IMR-90 (cell line): ENCODE results near the gene NELL1. TPM values are rescaled to one million over a fixed set of nuclear protein-coding genes. Genes with fewer than 3 reads are reported as not detected.

Experiments
- ATAC-seq: fragments of 200-7000 bp; cut with Tn5 transposase; 2 replicates; pipeline ENCODE4 v1.9.1; 2020; ENCODE audit warnings: low read depth, mild to moderate bottlenecking, moderate library complexity
- BruUV-seq: library from RNA; stranded (reverse); fragments of 400-500 nt; replicated peaks from 2 replicates; lab custom pipeline; 2021; lab: Mats Ljungman, UMichigan
- CTCF ChIA-PET: fragments of 300-600 bp; formaldehyde crosslinking; extraction: SDS; loops from one replicate; lab custom pipeline; 2021; ENCODE audit warnings: antibody characterized with exemption; lab: Yijun Ruan, JAX
- POLR2A ChIA-PET: fragments of 300-600 bp; sonication (Branson Sonifier 250); formaldehyde crosslinking; loops from one replicate; lab custom pipeline; 2022; ENCODE audit warnings: antibody characterized with exemption; ENCODE audit not compliant: unreplicated experiment; lab: Charles Lee
- DNase-seq: peaks from one replicate; pipeline ENCODE4 v3.0.0; 2013
- H2AFZ ChIP-seq: replicated peaks from 2 replicates; pipeline ENCODE3; 2013; ENCODE audit warnings: low read length, mild to moderate bottlenecking; ENCODE audit not compliant: poor library complexity
- H2AK5ac ChIP-seq: 2 replicates; pipeline ENCODE4 v1.6.1; 2013; ENCODE audit warnings: low read depth, low read length, inconsistent platforms
- H2AK9ac ChIP-seq: replicated peaks from 2 replicates; pipeline ENCODE3; 2013; ENCODE audit warnings: mild to moderate bottlenecking, low read depth, low read length, moderate library complexity; ENCODE audit not compliant: poor library complexity
- H2BK120ac ChIP-seq: 2 replicates; pipeline ENCODE4 v1.6.1; 2013; ENCODE audit warnings: low read depth, low read length, inconsistent platforms
- H2BK15ac ChIP-seq: 3 replicates; pipeline ENCODE4 v1.6.1; 2013; ENCODE audit warnings: low read depth, low read length, inconsistent platforms
- H2BK20ac ChIP-seq: 2 replicates; pipeline ENCODE4 v1.6.1; 2013; ENCODE audit warnings: low read depth, mild to moderate bottlenecking, inconsistent platforms, low read length, moderate library complexity
- H2BK5ac ChIP-seq: 2 replicates; pipeline ENCODE4 v1.6.1; 2013; ENCODE audit warnings: mild to moderate bottlenecking, low read depth, low read length, inconsistent platforms; ENCODE audit not compliant: poor library complexity, severe bottlenecking
- H3K14ac ChIP-seq: replicated peaks from 2 replicates; pipeline ENCODE4 v1.6.1; 2013; ENCODE audit warnings: low read depth, low read length, inconsistent platforms
- H3K18ac ChIP-seq: 2 replicates; pipeline ENCODE4 v1.6.1; 2013; ENCODE audit warnings: low read depth, low read length, control low read depth
- H3K23ac ChIP-seq: 2 replicates; pipeline ENCODE4 v1.6.1; 2013; ENCODE audit warnings: low read depth, low read length, inconsistent platforms
- H3K27ac ChIP-seq: 2 replicates; pipeline ENCODE4 v1.5.1; 2013; ENCODE audit warnings: mild to moderate bottlenecking, control low read depth, low read length; ENCODE audit not compliant: insufficient read depth
- H3K27me3 ChIP-seq: 2 replicates; pipeline ENCODE4 v1.6.1; 2013; ENCODE audit warnings: low read length; ENCODE audit not compliant: control insufficient read depth, insufficient read depth
- H3K36me3 ChIP-seq: 2 replicates; pipeline ENCODE4 v1.6.1; 2013; ENCODE audit warnings: low read length, mixed read lengths; ENCODE audit not compliant: control insufficient read depth, insufficient read depth
- H3K4ac ChIP-seq: 2 replicates; pipeline ENCODE4 v1.6.1; 2013; ENCODE audit warnings: low read depth, low read length, inconsistent platforms
- H3K4me1 ChIP-seq: 2 replicates; pipeline ENCODE4 v1.6.1; 2013; ENCODE audit warnings: low read length, mixed read lengths; ENCODE audit not compliant: control insufficient read depth, insufficient read depth
- H3K4me2 ChIP-seq: 2 replicates; pipeline ENCODE4 v1.6.1; 2013; ENCODE audit warnings: low read depth, mild to moderate bottlenecking, control low read depth, low read length, moderate library complexity
- H3K4me3 ChIP-seq: 2 replicates; pipeline ENCODE4 v1.5.1; 2013; ENCODE audit warnings: low read depth, mild to moderate bottlenecking, control low read depth, low read length, moderate library complexity; ENCODE audit not compliant: insufficient read depth
- H3K56ac ChIP-seq: 2 replicates; pipeline ENCODE4 v1.6.1; 2013; ENCODE audit warnings: low read length, inconsistent platforms; ENCODE audit not compliant: insufficient read depth; ENCODE audit errors: extremely low read depth
- H3K79me1 ChIP-seq, 2 experiments: 2 replicates each; pipeline ENCODE4 v1.6.1; 2013; ENCODE audit warnings: low read length in 2 of 2, inconsistent platforms in 1 of 2, low read depth in 1 of 2
- H3K9ac ChIP-seq: 2 replicates; pipeline ENCODE4 v1.6.1; 2013; ENCODE audit warnings: low read depth, low read length, control low read depth
- H3K9me1 ChIP-seq: 2 replicates; pipeline ENCODE4 v1.6.1; 2013; ENCODE audit warnings: low read length, inconsistent platforms; ENCODE audit not compliant: insufficient read depth
- H3K9me3 ChIP-seq: 2 replicates; pipeline ENCODE4 v1.6.1; 2013; ENCODE audit warnings: low read length; ENCODE audit not compliant: control insufficient read depth, insufficient read depth
- H4K20me1 ChIP-seq: 2 replicates; pipeline ENCODE4 v1.6.1; 2013; ENCODE audit warnings: low read length, inconsistent platforms; ENCODE audit not compliant: insufficient read depth
- H4K5ac ChIP-seq: 2 replicates; pipeline ENCODE4 v1.6.1; 2013; ENCODE audit warnings: mild to moderate bottlenecking, low read depth, low read length, control low read depth
- H4K8ac ChIP-seq, 2 experiments: 2 replicates each; pipeline ENCODE4 v1.6.1; 2013; ENCODE audit warnings: low read depth in 2 of 2, low read length in 2 of 2, control low read depth in 1 of 2, inconsistent platforms in 1 of 2
- H4K91ac ChIP-seq: 2 replicates; pipeline ENCODE4 v1.6.1; 2013; ENCODE audit warnings: low read depth, low read length, inconsistent platforms; ENCODE audit not compliant: insufficient read depth
- BHLHE40 ChIP-seq: fragments of 150-350 bp; IDR thresholded peaks from 2 replicates; pipeline ENCODE4 v1.6.1; 2016; ENCODE audit warnings: mild to moderate bottlenecking, low read depth, low read length
- ELK1 ChIP-seq: fragments of 150-350 bp; IDR thresholded peaks from 2 replicates; pipeline ENCODE4 v1.6.1; 2016; ENCODE audit warnings: low read depth, mild to moderate bottlenecking, low read length, moderate library complexity, borderline replicate concordance
- FOS ChIP-seq: fragments of 150-350 bp; IDR thresholded peaks from 2 replicates; pipeline ENCODE4 v1.6.1; 2016; ENCODE audit warnings: low read depth, low read length
- MXI1 ChIP-seq: IDR thresholded peaks from 2 replicates; pipeline ENCODE4 v1.6.1; 2012; ENCODE audit warnings: low read depth, mild to moderate bottlenecking, low read length, moderate library complexity, borderline replicate concordance
- NFE2L2 ChIP-seq: fragments of 150-350 bp; IDR thresholded peaks from 2 replicates; pipeline ENCODE4 v1.6.1; 2016; ENCODE audit warnings: low read depth, mild to moderate bottlenecking, low read length
- POLR2A ChIP-seq: IDR thresholded peaks from 2 replicates; pipeline ENCODE4 v1.6.1; 2012; ENCODE audit warnings: mild to moderate bottlenecking, low read depth, low read length
- RAD21 ChIP-seq: IDR thresholded peaks from 2 replicates; pipeline ENCODE4 v1.6.1; 2012; ENCODE audit warnings: low read length, improper control_type of control experiment
- RCOR1 ChIP-seq: IDR thresholded peaks from 2 replicates; pipeline ENCODE4 v1.6.1; 2012; ENCODE audit warnings: mild to moderate bottlenecking, low read length, improper control_type of control experiment; ENCODE audit not compliant: insufficient replicate concordance
- RFX5 ChIP-seq: IDR thresholded peaks from 2 replicates; pipeline ENCODE4 v1.8.0; 2012; ENCODE audit warnings: low read depth, mild to moderate bottlenecking, low read length, moderate library complexity
- SMC3 ChIP-seq: fragments of 150-350 bp; IDR thresholded peaks from 2 replicates; pipeline ENCODE4 v1.6.1; 2016; ENCODE audit warnings: low read depth, mild to moderate bottlenecking, antibody characterized with exemption, low read length, moderate library complexity
- WGBS, 2 experiments: methylation state at CpG; one replicate each; pipeline versions ENCODE4 v1.1.5 to v1.1.7; 2013; ENCODE audit warnings: missing lambda C conversion rate in 2 of 2; ENCODE audit not compliant: insufficient read length in 1 of 2; ENCODE audit errors: extremely low coverage in 2 of 2; 5-methylcytosine and 5-hydroxymethylcytosine counted together
- dilution Hi-C: fragments of 300-500 bp; cut with HindIII; formaldehyde crosslinking; loops from one replicate; pipeline ENCODE4 v1.14.3; 2018; ENCODE audit warnings: low sequenced_read_pairs; ENCODE audit not compliant: unreplicated experiment
- in situ Hi-C: fragments of 300-500 bp; cut with MboI; formaldehyde crosslinking; loops from 3 replicates; pipeline ENCODE4 v1.14.3; 2019; ENCODE audit warnings: low sequenced_read_pairs, inconsistent platforms, mixed read lengths
- intact Hi-C: fragments of 100-400 bp; cut with micrococcal nuclease; formaldehyde crosslinking; loops from 2 replicates; pipeline ENCODE4 v1.10.0; 2022
- polyA plus RNA-seq, 3 experiments: library from polyadenylated mRNA; depleted of rRNA; stranded (reverse); fragments of >200 nt; gene quantifications; 2 replicates each; pipeline ENCODE4 v1.2.3, GENCODE V29; 2012; ENCODE audit warnings: low replicate concordance in 1 of 3
- total RNA-seq: library from RNA; depleted of rRNA; stranded (reverse); fragments of >200 nt; gene quantifications from 2 replicates; pipeline ENCODE4 v1.2.3, GENCODE V29; 2012
- TF ChIP-seq, protein P1 (sequence below): conservative IDR thresholded peaks from 2 replicates; pipeline ENCODE4 v1.5.1; 2012; ENCODE audit warnings: mild to moderate bottlenecking, low read depth, low read length, improper control_type of control experiment

The NELL1 gene
- total and polyA plus RNA-seq, 2 of the 4 experiments (the other 2 are of a cell fraction): not detected

GRCh38 chr11:20712912-20713311 lies 43.5 kb downstream of the NELL1 start:
- CTCF ChIA-PET: no interaction called here
- 50% methylated on average over 2 of the region's 3 CpGs; no CpG with 5 or more reads in 1 of the 2 experiments for WGBS, 2 experiments
- no peak for DNase-seq

More at GRCh38 chr11:20712912-20713311, 43.5 kb downstream of the NELL1 start:
- BruUV-seq: no TSS peak
- no peak overlapping the region for H3K23ac ChIP-seq
- POLR2A ChIA-PET: no interaction called here
- H4K91ac ChIP-seq: no peak overlapping the region
- H3K18ac ChIP-seq: no peak overlapping the region
- H2BK120ac ChIP-seq: no peak overlapping the region
- peaks cover 9% of the 10 kb centered on the region for H3K9me3 ChIP-seq
- no peak overlapping the region for H4K5ac ChIP-seq
- H3K9me1 ChIP-seq: no peaks in the 10 kb centered on the region
- no peak overlapping the region for H3K14ac ChIP-seq
- H3K79me1 ChIP-seq: no peaks in the 10 kb centered on the region
- intact Hi-C loops: no loop called here
- H2BK15ac ChIP-seq: no peak overlapping the region
- H4K8ac ChIP-seq: no peak overlapping the region
- H3K4ac ChIP-seq: no peak overlapping the region
- H3K27ac ChIP-seq: no peak overlapping the region
- no peak overlapping the region for H3K4me2 ChIP-seq
- H4K20me1 ChIP-seq: no peaks in the 10 kb centered on the region
- no peaks in the 10 kb centered on the region for H3K4me1 ChIP-seq
- no peaks in the 10 kb centered on the region for H3K27me3 ChIP-seq
- dilution Hi-C loops: no loop called here
- ATAC-seq: no peak
- H3K36me3 ChIP-seq: no peaks in the 10 kb centered on the region
- no peak overlapping the region for H2AK5ac ChIP-seq
- H2BK5ac ChIP-seq: no peak overlapping the region
- H3K56ac ChIP-seq: no peak overlapping the region
- H2BK20ac ChIP-seq: no peak overlapping the region
- TF ChIP-seq ELK1 (no peak), RFX5 (no peak), SMC3 (no peak), FOS (no peak), RCOR1 (no peak), BHLHE40 (no peak), MXI1 (no peak), NFE2L2 (no peak), POLR2A (no peak), RAD21 (no peak)
- TF ChIP-seq, protein P1, sequence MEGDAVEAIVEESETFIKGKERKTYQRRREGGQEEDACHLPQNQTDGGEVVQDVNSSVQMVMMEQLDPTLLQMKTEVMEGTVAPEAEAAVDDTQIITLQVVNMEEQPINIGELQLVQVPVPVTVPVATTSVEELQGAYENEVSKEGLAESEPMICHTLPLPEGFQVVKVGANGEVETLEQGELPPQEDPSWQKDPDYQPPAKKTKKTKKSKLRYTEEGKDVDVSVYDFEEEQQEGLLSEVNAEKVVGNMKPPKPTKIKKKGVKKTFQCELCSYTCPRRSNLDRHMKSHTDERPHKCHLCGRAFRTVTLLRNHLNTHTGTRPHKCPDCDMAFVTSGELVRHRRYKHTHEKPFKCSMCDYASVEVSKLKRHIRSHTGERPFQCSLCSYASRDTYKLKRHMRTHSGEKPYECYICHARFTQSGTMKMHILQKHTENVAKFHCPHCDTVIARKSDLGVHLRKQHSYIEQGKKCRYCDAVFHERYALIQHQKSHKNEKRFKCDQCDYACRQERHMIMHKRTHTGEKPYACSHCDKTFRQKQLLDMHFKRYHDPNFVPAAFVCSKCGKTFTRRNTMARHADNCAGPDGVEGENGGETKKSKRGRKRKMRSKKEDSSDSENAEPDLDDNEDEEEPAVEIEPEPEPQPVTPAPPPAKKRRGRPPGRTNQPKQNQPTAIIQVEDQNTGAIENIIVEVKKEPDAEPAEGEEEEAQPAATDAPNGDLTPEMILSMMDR: no peak
- no peak overlapping the region for H3K4me3 ChIP-seq
- H3K9ac ChIP-seq: no peak overlapping the region
- no peak overlapping the region for H2AK9ac ChIP-seq
- in situ Hi-C loops: no loop called here
- no peak overlapping the region for H2AFZ ChIP-seq
